ENCODE results near the gene TRIM62.
"Not testable (repeated sequence)": the region's sequence is repeated elsewhere in the genome, so short reads cannot be mapped to it uniquely, and the experiment has no call there.

TRIM62 gene

GRCh38 chr1:33126411-33127000 lies 55.3 kb downstream of the TRIM62 start:
- TF ChIP-seq CTCF (conservative IDR thresholded peaks at IDR 0.05; ENCODE audit: low read length), result no peak
- TF ChIP-seq EZH2phosphoT487 (IDR thresholded peaks at IDR 0.05; ENCODE audit: borderline replicate concordance), result no peak
- peak overlapping the region; percentile 96 for H3K4me3 ChIP-seq (ENCODE audit: low read length, poor library complexity, severe bottlenecking)
- peak overlapping the region; percentile 81 for H2AFZ ChIP-seq (ENCODE audit: low read length)

GRCh38 chr1:33124647-33125046 lies 57.2 kb downstream of the TRIM62 start:
- H4K20me1 ChIP-seq (ENCODE audit: insufficient read depth, low read length, poor library complexity, severe bottlenecking); H3K36me3 ChIP-seq (ENCODE audit: insufficient read depth, low read length); H3K4me3 ChIP-seq (ENCODE audit: low read length, poor library complexity, severe bottlenecking); H3K27me3 ChIP-seq (ENCODE audit: insufficient read depth, low read length, poor library complexity, severe bottlenecking); H3F3A ChIP-seq (ENCODE audit: low read depth); H3K9me2 ChIP-seq (replicated peaks; ENCODE audit: low read depth, low read length); H2AFZ ChIP-seq (ENCODE audit: low read length); H3K9me3 ChIP-seq (ENCODE audit: insufficient read depth, low read depth, low read length); H3K9ac ChIP-seq (ENCODE audit: low read depth, low read length, poor library complexity, severe bottlenecking); H3K4me2 ChIP-seq (ENCODE audit: low read depth, low read length, poor library complexity, severe bottlenecking): not testable (repeated sequence)
- H3K4me1 ChIP-seq (ENCODE audit: insufficient read depth, low read length, poor library complexity, severe bottlenecking), result peaks cover 28% of the 10 kb centered on the region
- peaks cover 31% of the 10 kb centered on the region for H3K79me2 ChIP-seq (ENCODE audit: insufficient read depth, low read length)

More at GRCh38 chr1:33126411-33127000, 55.3 kb downstream of the TRIM62 start:
- Histone ChIP-seq H3K4me2 (ENCODE audit: low read depth, low read length, poor library complexity, severe bottlenecking) (peak overlapping the region; percentile 73), H3K9ac (ENCODE audit: low read depth, low read length, poor library complexity, severe bottlenecking) (peak overlapping the region; percentile 92), H3K4me1 (ENCODE audit: insufficient read depth, low read length, poor library complexity, severe bottlenecking) (peaks cover 43% of the 10 kb centered on the region), H4K20me1 (ENCODE audit: insufficient read depth, low read length, poor library complexity, severe bottlenecking) (no peaks in the 10 kb centered on the region), H3K36me3 (ENCODE audit: insufficient read depth, low read length) (no peaks in the 10 kb centered on the region), H3F3A (ENCODE audit: low read depth) (no peaks in the 10 kb centered on the region), H3K79me2 (ENCODE audit: insufficient read depth, low read length) (peaks cover 31% of the 10 kb centered on the region), H3K27me3 (ENCODE audit: insufficient read depth, low read length, poor library complexity, severe bottlenecking) (no peaks in the 10 kb centered on the region), H3K9me3 (ENCODE audit: insufficient read depth, low read depth, low read length) (no peaks in the 10 kb centered on the region), H3K9me2 (replicated peaks; ENCODE audit: low read depth, low read length) (no peaks in the 10 kb centered on the region)

GRCh38 chr1:33123266-33123665 lies 58.6 kb downstream of the TRIM62 start:
- Histone ChIP-seq H3K79me2 (ENCODE audit: insufficient read depth, low read length) (peaks cover 17% of the 10 kb centered on the region), H3K27me3 (ENCODE audit: insufficient read depth, low read length, poor library complexity, severe bottlenecking) (no peaks in the 10 kb centered on the region), H3K4me1 (ENCODE audit: insufficient read depth, low read length, poor library complexity, severe bottlenecking) (peaks cover 15% of the 10 kb centered on the region)

More at GRCh38 chr1:33123266-33123665, 58.6 kb downstream of the TRIM62 start:
- Histone ChIP-seq H3K9me3 (ENCODE audit: insufficient read depth, low read depth, low read length) (no peaks in the 10 kb centered on the region), H3K36me3 (ENCODE audit: insufficient read depth, low read length) (no peaks in the 10 kb centered on the region), H3K4me2 (ENCODE audit: low read depth, low read length, poor library complexity, severe bottlenecking) (no peak overlapping the region), H3K4me3 (ENCODE audit: low read length, poor library complexity, severe bottlenecking) (no peak overlapping the region), H2AFZ (ENCODE audit: low read length) (no peak overlapping the region), H3K9me2 (replicated peaks; ENCODE audit: low read depth, low read length) (no peaks in the 10 kb centered on the region), H3K9ac (ENCODE audit: low read depth, low read length, poor library complexity, severe bottlenecking) (no peak overlapping the region), H3F3A (ENCODE audit: low read depth) (no peaks in the 10 kb centered on the region), H4K20me1 (ENCODE audit: insufficient read depth, low read length, poor library complexity, severe bottlenecking) (no peaks in the 10 kb centered on the region)
- TF ChIP-seq EZH2phosphoT487 (IDR thresholded peaks at IDR 0.05; ENCODE audit: borderline replicate concordance) (no peak), CTCF (conservative IDR thresholded peaks at IDR 0.05; ENCODE audit: low read length) (no peak)

Measured in Loucy (cell line).